Measurements from ENCODE around the gene IPO8.

IPO8 gene

GRCh38 chr12:30695199-30696102 is at the start of gene IPO8:
IPO8 (minus strand) TSS chr12:30695869; CDS start chr12:30695647, 222 bp downstream.
- peak; percentile 96 for DNase-seq

- no peak for DNase-seq
Measured at GRCh38 chr12:30744321-30744720, 48.7 kb upstream of the IPO8 start.

- DNase-seq: no peak
Measured at GRCh38 chr12:30740274-30740673, 44.6 kb upstream of the IPO8 start.

GRCh38 chr12:30739020-30739419 is 43.4 kb upstream of the IPO8 start:
- no peak for DNase-seq

GRCh38 chr12:30732954-30733637 is 37.4 kb upstream of the IPO8 start:
- DNase-seq: no peak

GRCh38 chr12:30730011-30730410 is 34.3 kb upstream of the IPO8 start:
- DNase-seq: no peak

GRCh38 chr12:30729547-30729946 is 33.9 kb upstream of the IPO8 start:
- DNase-seq: no peak

- DNase-seq: no peak
Measured at GRCh38 chr12:30726647-30727046, 31.0 kb upstream of the IPO8 start.

- no peak for DNase-seq
Measured at GRCh38 chr12:30725739-30726138, 30.1 kb upstream of the IPO8 start.

GRCh38 chr12:30719060-30719459 is 23.4 kb upstream of the IPO8 start:
- DNase-seq: no peak

GRCh38 chr12:30707613-30708342 is 12.1 kb upstream of the IPO8 start:
- DNase-seq: no peak

GRCh38 chr12:30706476-30706875 is 10.8 kb upstream of the IPO8 start:
- DNase-seq: no peak

GRCh38 chr12:30701056-30701455 is 5.4 kb upstream of the IPO8 start:
- no peak for DNase-seq

GRCh38 chr12:30700216-30700900 is 4.7 kb upstream of the IPO8 start:
- no peak for DNase-seq

- DNase-seq: no peak
Measured at GRCh38 chr12:30698346-30698745, 2.7 kb upstream of the IPO8 start.

GRCh38 chr12:30696943-30697342 is 1.3 kb upstream of the IPO8 start:
- DNase-seq: no peak

GRCh38 chr12:30696486-30696885 is 817 bp upstream of the IPO8 start:
- DNase-seq: no peak

GRCh38 chr12:30696103-30696408 is 387 bp upstream of the IPO8 start:
- DNase-seq: no peak

- peak; percentile 63 for DNase-seq
Measured at GRCh38 chr12:30694412-30695198, 1.1 kb downstream of the IPO8 start.

- no peak for DNase-seq
Measured at GRCh38 chr12:30692470-30692869, 3.2 kb downstream of the IPO8 start.

- DNase-seq: no peak
Measured at GRCh38 chr12:30691122-30691879, 4.4 kb downstream of the IPO8 start.
